Keratinocyte (primary cell): ENCODE measurements around the gene PIK3CG. TPM values are rescaled to one million over a fixed set of nuclear protein-coding genes. Genes with fewer than 3 reads are reported as not detected.

Experiments used
- DNase-seq: peaks from one replicate; pipeline ENCODE4 v3.0.0-alpha.2; 2011; ENCODE audit warnings: low read depth, missing footprints, low spot score
- FAIRE-seq: peaks from 2 replicates; lab custom pipeline; 2011; peaks lifted over from hg19 to GRCh38; lab: Jason Lieb, UNC
- H2AFZ ChIP-seq: 2 replicates; pipeline ENCODE4 v1.6.0; 2012; ENCODE audit warnings: low read length, control low read depth, inconsistent platforms; ENCODE audit not compliant: control insufficient read depth
- H3K27ac ChIP-seq: 2 replicates; pipeline ENCODE4 v1.5.1; 2011; ENCODE audit warnings: low read length; ENCODE audit not compliant: control insufficient read depth, insufficient read depth
- H3K27me3 ChIP-seq: 3 replicates; pipeline ENCODE4 v1.6.0; 2011; ENCODE audit warnings: low read length; ENCODE audit not compliant: control insufficient read depth, insufficient read depth; ENCODE audit errors: extremely low read depth
- H3K36me3 ChIP-seq, 2 experiments: 2 replicates in 1 of 2; 3 replicates in 1 of 2; pipeline ENCODE4 v1.5.1; 2011; ENCODE audit warnings: low read length in 2 of 2, mild to moderate bottlenecking in 1 of 2; ENCODE audit not compliant: control insufficient read depth in 2 of 2, insufficient read depth in 2 of 2; ENCODE audit errors: extremely low read depth in 1 of 2
- H3K4me1 ChIP-seq: 3 replicates; pipeline ENCODE4 v1.5.1; 2011; ENCODE audit warnings: low read length; ENCODE audit not compliant: control insufficient read depth, insufficient read depth; ENCODE audit errors: extremely low read depth
- H3K4me2 ChIP-seq: 3 replicates; pipeline ENCODE4 v1.6.0; 2011; ENCODE audit warnings: low read depth, low read length; ENCODE audit not compliant: control insufficient read depth, insufficient read depth; ENCODE audit errors: extremely low read depth
- H3K4me3 ChIP-seq, 3 experiments: fragments of 200-600 bp in 1 of 3; sonication (generic) in 1 of 3; 2 replicates in 2 of 3; 3 replicates in 1 of 3; pipeline ENCODE4 v1.5.1; 2011 to 2016; ENCODE audit warnings: low read length in 3 of 3, mild to moderate bottlenecking in 3 of 3, control low read depth in 2 of 3, inconsistent platforms in 1 of 3, low read depth in 1 of 3, mixed read lengths in 1 of 3, mixed run types in 1 of 3, moderate library complexity in 1 of 3; ENCODE audit not compliant: control insufficient read depth in 2 of 3, insufficient read depth in 2 of 3; ENCODE audit errors: extremely low read depth in 1 of 3
- H3K79me2 ChIP-seq: 2 replicates; pipeline ENCODE4 v1.6.0; 2012; ENCODE audit warnings: low read length; ENCODE audit not compliant: control insufficient read depth, insufficient read depth
- H3K9ac ChIP-seq: 3 replicates; pipeline ENCODE4 v1.6.0; 2011; ENCODE audit warnings: low read length; ENCODE audit not compliant: control insufficient read depth, insufficient read depth; ENCODE audit errors: extremely low read depth
- H3K9me1 ChIP-seq: 3 replicates; pipeline ENCODE4 v1.6.0; 2011; ENCODE audit warnings: low read length; ENCODE audit not compliant: control insufficient read depth, insufficient read depth; ENCODE audit errors: extremely low read depth
- H3K9me3 ChIP-seq: 2 replicates; pipeline ENCODE4 v1.5.1; 2012; ENCODE audit warnings: low read depth, low read length; ENCODE audit not compliant: control insufficient read depth
- H4K20me1 ChIP-seq: 3 replicates; pipeline ENCODE4 v1.6.0; 2011; ENCODE audit warnings: low read length; ENCODE audit not compliant: control insufficient read depth, insufficient read depth; ENCODE audit errors: extremely low read depth
- EZH2 ChIP-seq: IDR thresholded peaks from one replicate; pipeline ENCODE4 v1.6.1; 2012; ENCODE audit warnings: inconsistent platforms, mild to moderate bottlenecking, low read length, moderate library complexity
- dilution Hi-C: fragments of 300-500 bp; cut with MboI; formaldehyde crosslinking; loops from one replicate; pipeline ENCODE4 v1.7.0; 2020; ENCODE audit warnings: low sequenced_read_pairs; ENCODE audit not compliant: extremely low pct_ligation_motif_present
- polyA plus RNA-seq, 5 experiments: library from polyadenylated mRNA; depleted of rRNA in 3 of 5; stranded (reverse) in 3 of 5; stranded (forward) in 1 of 5; unstranded in 1 of 5; fragments of >200 nt; gene quantifications; 1 replicate in 1 of 5; 2 replicates in 3 of 5; 3 replicates in 1 of 5; pipeline versions ENCODE4 v1.2.1 to v1.2.3, GENCODE V29; 2011 to 2012; ENCODE audit warnings: missing spikeins in 2 of 5, low read depth in 1 of 5, low replicate concordance in 1 of 5
- TF ChIP-seq, protein P1 (sequence below), 3 experiments: IDR thresholded peaks in 1 of 3; conservative IDR thresholded peaks in 1 of 3; optimal IDR thresholded peaks in 1 of 3; 2 replicates in 2 of 3; 3 replicates in 1 of 3; pipeline versions ENCODE3 to v1.5.1; 2011; ENCODE audit warnings: low read length in 3 of 3, mild to moderate bottlenecking in 3 of 3, moderate library complexity in 2 of 3, control low read depth in 1 of 3, inconsistent platforms in 1 of 3; ENCODE audit not compliant: insufficient read depth in 2 of 3; ENCODE audit errors: extremely low read depth in 1 of 3

The PIK3CG gene
- polyA plus RNA-seq, 1 donor (not counting 4 experiments of a cell fraction or from before 2014, with no cell fraction given): not detected

DNA sequence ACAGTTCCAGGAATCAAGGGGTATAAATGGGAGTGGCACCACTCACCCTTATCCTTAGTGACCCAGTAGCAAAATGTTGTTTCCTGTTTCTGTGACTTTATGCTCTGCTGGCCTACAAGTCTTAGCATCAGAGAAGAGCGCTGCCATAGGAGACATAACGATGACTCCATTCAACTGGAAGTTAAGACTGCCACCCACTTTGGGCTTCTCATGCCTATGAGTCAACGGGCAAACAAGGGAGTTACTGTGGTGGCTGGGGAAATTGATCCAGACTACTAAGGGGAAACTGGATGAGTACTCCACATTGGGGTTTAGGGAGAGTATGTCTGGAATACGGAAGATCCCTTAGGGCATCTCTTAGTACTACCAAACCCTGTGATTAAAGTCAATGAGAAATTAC, 40.6 kb upstream of the PIK3CG start:
- H3K36me3 ChIP-seq: no peaks in the 10 kb centered on the region
- FAIRE-seq (no peak), DNase-seq (peak; percentile 71)
- H3K79me2 ChIP-seq: no peaks in the 10 kb centered on the region
- TF ChIP-seq, protein P1, sequence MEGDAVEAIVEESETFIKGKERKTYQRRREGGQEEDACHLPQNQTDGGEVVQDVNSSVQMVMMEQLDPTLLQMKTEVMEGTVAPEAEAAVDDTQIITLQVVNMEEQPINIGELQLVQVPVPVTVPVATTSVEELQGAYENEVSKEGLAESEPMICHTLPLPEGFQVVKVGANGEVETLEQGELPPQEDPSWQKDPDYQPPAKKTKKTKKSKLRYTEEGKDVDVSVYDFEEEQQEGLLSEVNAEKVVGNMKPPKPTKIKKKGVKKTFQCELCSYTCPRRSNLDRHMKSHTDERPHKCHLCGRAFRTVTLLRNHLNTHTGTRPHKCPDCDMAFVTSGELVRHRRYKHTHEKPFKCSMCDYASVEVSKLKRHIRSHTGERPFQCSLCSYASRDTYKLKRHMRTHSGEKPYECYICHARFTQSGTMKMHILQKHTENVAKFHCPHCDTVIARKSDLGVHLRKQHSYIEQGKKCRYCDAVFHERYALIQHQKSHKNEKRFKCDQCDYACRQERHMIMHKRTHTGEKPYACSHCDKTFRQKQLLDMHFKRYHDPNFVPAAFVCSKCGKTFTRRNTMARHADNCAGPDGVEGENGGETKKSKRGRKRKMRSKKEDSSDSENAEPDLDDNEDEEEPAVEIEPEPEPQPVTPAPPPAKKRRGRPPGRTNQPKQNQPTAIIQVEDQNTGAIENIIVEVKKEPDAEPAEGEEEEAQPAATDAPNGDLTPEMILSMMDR (optimal IDR thresholded peaks at IDR 0.05 in 1 of 3, IDR thresholded peaks at IDR 0.05 in 1 of 3, conservative IDR thresholded peaks at IDR 0.05 in 1 of 3; ENCODE audit: extremely low read depth in 1 of 3, insufficient read depth in 2 of 3, low read length in 3 of 3): no peak
- H3K9me1 ChIP-seq: no peaks in the 10 kb centered on the region
- no peaks in the 10 kb centered on the region for H4K20me1 ChIP-seq
- no peak overlapping the region for H2AFZ ChIP-seq
- peak overlapping the region; percentile 55 for H3K27ac ChIP-seq
- no peak overlapping the region for H3K9ac ChIP-seq
- dilution Hi-C loops: no loop called here
- no peaks in the 10 kb centered on the region for H3K4me1 ChIP-seq
- H3K4me3 ChIP-seq: no peak overlapping the region
- no peaks in the 10 kb centered on the region for H3K27me3 ChIP-seq
- no peak overlapping the region for H3K4me2 ChIP-seq
- H3K9me3 ChIP-seq: peaks cover 2% of the 10 kb centered on the region

DNA sequence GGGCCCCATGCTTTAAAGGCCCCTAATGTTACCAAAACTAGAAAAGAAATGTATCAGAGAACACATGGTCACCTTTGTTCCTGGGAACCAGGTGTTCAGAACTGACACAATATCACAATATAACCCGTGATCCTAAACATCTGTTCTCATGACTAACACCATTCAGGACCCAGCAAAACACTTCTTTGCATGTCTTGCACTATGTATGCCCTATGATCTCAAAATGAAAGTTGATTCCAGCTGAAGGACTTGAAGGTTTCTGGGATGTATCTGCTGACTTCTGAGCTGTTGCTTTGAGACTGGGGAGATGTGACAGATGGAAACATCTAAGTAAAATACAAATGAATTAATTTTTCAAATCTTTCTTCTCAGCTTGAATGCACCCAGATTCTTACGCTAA, 37.5 kb upstream of the PIK3CG start:
- Histone ChIP-seq H3K9me3 (peaks cover 2% of the 10 kb centered on the region), H2AFZ (no peak overlapping the region), H3K9ac (no peak overlapping the region), H4K20me1 (no peaks in the 10 kb centered on the region), H3K9me1 (no peaks in the 10 kb centered on the region), H3K79me2 (no peaks in the 10 kb centered on the region), H3K27ac (no peak overlapping the region), H3K4me3 (no peak overlapping the region), H3K27me3 (no peaks in the 10 kb centered on the region), H3K36me3 (no peaks in the 10 kb centered on the region), H3K4me1 (no peaks in the 10 kb centered on the region), H3K4me2 (no peak overlapping the region)
- dilution Hi-C loops: no loop called here
- no peak for TF ChIP-seq EZH2
- TF ChIP-seq, protein P1 (optimal IDR thresholded peaks at IDR 0.05 in 1 of 3, IDR thresholded peaks at IDR 0.05 in 1 of 3, conservative IDR thresholded peaks at IDR 0.05 in 1 of 3; ENCODE audit: extremely low read depth in 1 of 3, insufficient read depth in 2 of 3, low read length in 3 of 3): no peak
- no peak for FAIRE-seq
- no peak for DNase-seq
